Mammary epithelial cell (primary cell): ENCODE measurements around the gene TRIM34.

Experiments used
- EZH2 ChIP-seq: IDR thresholded peaks from 2 replicates; pipeline ENCODE4 v1.6.1; 2012; ENCODE audit warnings: low read length, inconsistent platforms, borderline replicate concordance
- TF ChIP-seq, protein P1 (sequence below), 2 donors: IDR thresholded peaks in 1 of 2; conservative IDR thresholded peaks in 1 of 2; 2 replicates each; pipeline ENCODE4 v1.5.1; 2011 to 2012; ENCODE audit warnings: inconsistent platforms in 2 of 2, low read length in 2 of 2, mild to moderate bottlenecking in 2 of 2, control low read depth in 1 of 2, low read depth in 1 of 2; ENCODE audit not compliant: insufficient read depth in 1 of 2; ENCODE audit errors: extremely low read depth in 1 of 2

DNA sequence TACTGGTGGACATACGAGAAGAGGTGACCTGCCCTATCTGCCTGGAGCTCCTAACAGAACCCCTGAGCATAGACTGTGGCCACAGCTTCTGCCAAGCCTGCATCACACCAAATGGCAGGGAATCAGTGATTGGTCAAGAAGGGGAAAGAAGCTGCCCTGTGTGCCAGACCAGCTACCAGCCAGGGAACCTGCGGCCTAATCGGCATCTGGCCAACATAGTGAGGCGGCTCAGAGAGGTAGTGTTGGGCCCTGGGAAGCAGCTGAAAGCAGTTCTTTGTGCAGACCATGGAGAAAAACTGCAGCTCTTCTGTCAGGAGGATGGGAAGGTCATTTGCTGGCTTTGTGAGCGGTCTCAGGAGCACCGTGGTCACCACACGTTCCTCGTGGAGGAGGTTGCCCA lies 21.5 kb upstream of the TRIM34 start:
- TF ChIP-seq, protein P1, sequence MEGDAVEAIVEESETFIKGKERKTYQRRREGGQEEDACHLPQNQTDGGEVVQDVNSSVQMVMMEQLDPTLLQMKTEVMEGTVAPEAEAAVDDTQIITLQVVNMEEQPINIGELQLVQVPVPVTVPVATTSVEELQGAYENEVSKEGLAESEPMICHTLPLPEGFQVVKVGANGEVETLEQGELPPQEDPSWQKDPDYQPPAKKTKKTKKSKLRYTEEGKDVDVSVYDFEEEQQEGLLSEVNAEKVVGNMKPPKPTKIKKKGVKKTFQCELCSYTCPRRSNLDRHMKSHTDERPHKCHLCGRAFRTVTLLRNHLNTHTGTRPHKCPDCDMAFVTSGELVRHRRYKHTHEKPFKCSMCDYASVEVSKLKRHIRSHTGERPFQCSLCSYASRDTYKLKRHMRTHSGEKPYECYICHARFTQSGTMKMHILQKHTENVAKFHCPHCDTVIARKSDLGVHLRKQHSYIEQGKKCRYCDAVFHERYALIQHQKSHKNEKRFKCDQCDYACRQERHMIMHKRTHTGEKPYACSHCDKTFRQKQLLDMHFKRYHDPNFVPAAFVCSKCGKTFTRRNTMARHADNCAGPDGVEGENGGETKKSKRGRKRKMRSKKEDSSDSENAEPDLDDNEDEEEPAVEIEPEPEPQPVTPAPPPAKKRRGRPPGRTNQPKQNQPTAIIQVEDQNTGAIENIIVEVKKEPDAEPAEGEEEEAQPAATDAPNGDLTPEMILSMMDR (conservative IDR thresholded peaks at IDR 0.05 in 1 of 2, IDR thresholded peaks at IDR 0.05 in 1 of 2; ENCODE audit: extremely low read depth in 1 of 2, insufficient read depth in 1 of 2, low read depth in 1 of 2, low read length in 2 of 2), result no peak
- no peak for TF ChIP-seq EZH2
